Measurements from ENCODE around the gene PAX7.

PAX7 gene

DNA sequence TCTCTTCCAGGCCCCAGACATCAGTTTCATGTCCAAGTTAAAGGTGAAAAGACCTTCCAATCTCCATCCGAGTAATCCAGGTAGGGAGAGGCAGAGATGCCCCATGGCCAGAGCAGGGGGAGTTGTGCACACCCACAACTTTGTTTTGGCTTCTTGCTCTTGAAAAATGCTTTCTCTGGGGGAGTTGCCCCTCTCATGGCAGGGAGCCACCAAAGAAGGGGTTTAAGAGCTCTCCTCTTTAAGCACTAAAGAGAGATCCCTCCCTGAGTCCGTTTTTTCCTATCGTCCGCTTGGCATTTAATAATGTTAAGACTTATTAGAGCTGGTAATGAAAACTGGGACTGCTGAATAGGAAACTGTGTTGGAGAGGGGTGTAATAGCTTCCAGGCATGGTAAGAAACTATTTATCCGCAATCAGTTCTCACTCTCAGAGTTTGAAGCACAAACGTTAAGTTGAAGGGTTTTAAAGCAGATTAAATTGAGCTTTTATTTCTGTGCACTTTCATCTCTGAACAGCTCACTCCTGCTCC, 8.3 kb downstream of the PAX7 start:
- no peak overlapping the region for H3K4me3 ChIP-seq (ENCODE audit: low read length)

DNA sequence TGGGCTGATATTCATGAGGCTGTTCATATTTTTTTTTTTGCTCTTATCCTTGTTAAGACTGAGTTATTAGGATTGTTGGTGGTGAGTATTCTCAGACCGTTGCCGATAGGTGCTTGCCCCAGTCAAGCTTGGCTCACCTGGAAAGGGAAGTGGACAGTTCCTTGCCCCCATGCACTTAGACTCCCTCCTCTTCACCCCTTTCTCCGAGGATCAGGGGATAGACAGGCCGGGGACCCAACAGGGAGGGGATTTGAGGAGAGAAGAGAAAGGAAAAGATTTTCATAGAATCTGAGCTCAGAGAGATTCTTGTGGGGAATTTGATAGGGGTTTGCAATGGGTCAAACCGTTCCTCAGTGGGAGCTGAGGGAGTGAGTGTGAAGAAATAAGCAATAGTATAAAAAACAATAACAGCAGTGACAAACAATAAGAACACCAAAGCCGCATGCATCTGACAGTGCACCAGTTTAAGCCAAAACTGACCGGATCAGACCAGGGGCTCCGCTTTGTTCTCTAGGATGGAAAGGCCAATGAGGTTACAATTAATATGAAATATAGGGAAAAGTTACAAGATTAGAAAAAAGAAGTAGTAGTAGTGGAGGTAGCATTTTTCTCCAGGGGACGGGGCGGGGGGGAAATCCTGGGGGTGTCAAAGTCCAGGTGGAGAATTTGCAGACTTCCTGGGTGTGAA, 8.9 kb downstream of the PAX7 start:
- no peak for DNase-seq (ENCODE audit: low read depth, low spot score)
- no peak overlapping the region for H3K4me3 ChIP-seq (ENCODE audit: low read length)

More for the DNA sequence above, 8.3 kb downstream of the PAX7 start:
- DNase-seq (ENCODE audit: low read depth, low spot score): no peak

DNA sequence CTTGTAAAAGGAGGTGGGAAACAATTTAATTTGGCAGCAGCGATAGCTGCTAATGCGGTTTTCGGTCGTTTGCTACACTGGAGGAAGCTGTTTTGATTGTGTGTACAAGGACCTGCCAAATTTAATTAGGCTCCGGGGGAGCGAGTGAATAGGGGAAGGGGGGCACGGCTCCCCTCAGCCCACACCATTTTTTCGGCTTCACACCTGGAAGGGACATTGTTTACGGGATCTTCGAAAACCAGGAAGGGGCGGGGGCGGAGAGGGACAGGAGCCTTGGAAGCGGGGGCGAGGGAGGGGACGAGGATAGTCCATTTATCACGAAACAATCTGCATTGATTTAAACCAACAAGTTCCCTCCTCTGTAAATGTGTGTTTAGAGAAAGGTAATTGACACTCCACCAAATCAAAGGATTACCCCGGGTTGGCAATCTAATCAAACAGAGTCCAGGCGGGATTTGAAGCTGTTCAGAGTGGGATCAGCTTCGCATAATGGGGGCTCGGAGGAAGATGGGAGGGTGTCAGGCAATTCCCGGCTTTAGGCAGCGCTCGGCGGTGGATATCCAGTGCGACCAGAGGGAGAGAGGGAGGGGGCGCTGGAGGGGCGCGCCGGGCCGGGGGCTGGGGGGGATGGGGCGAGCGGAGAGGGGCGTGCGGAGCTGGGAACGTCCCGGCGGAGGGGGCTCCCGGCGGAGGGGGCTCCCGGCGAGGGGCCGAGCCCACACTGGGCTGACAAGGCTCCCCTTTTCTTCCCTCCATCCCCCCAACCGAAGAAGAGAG, 9.8 kb downstream of the PAX7 start:
- DNase-seq (ENCODE audit: low read depth, low spot score): no peak
- H3K4me3 ChIP-seq (ENCODE audit: low read length): no peak overlapping the region

GRCh38 chr1:18641005-18641941, 10.6 kb downstream of the PAX7 start:
- no peak for DNase-seq (ENCODE audit: low read depth, low spot score)
- H3K4me3 ChIP-seq (ENCODE audit: low read length): no peak overlapping the region

- H3K4me3 ChIP-seq (ENCODE audit: low read length): no peak overlapping the region
These were observed 11.8 kb downstream of the PAX7 start for GRCh38 chr1:18642278-18643095.

GRCh38 chr1:18643154-18644012, 12.7 kb downstream of the PAX7 start:
- DNase-seq (ENCODE audit: low read depth, low spot score): no peak
- H3K4me3 ChIP-seq (ENCODE audit: low read length): no peak overlapping the region

More at GRCh38 chr1:18642278-18643095, 11.8 kb downstream of the PAX7 start:
- no peak for DNase-seq (ENCODE audit: low read depth, low spot score)

GRCh38 chr1:18644013-18644399, 13.4 kb downstream of the PAX7 start:
- no peak for DNase-seq (ENCODE audit: low read depth, low spot score)
- H3K4me3 ChIP-seq (ENCODE audit: low read length): no peak overlapping the region

GRCh38 chr1:18644446-18644845, 13.8 kb downstream of the PAX7 start:
- no peak overlapping the region for H3K4me3 ChIP-seq (ENCODE audit: low read length)
- DNase-seq (ENCODE audit: low read depth, low spot score): no peak

DNA sequence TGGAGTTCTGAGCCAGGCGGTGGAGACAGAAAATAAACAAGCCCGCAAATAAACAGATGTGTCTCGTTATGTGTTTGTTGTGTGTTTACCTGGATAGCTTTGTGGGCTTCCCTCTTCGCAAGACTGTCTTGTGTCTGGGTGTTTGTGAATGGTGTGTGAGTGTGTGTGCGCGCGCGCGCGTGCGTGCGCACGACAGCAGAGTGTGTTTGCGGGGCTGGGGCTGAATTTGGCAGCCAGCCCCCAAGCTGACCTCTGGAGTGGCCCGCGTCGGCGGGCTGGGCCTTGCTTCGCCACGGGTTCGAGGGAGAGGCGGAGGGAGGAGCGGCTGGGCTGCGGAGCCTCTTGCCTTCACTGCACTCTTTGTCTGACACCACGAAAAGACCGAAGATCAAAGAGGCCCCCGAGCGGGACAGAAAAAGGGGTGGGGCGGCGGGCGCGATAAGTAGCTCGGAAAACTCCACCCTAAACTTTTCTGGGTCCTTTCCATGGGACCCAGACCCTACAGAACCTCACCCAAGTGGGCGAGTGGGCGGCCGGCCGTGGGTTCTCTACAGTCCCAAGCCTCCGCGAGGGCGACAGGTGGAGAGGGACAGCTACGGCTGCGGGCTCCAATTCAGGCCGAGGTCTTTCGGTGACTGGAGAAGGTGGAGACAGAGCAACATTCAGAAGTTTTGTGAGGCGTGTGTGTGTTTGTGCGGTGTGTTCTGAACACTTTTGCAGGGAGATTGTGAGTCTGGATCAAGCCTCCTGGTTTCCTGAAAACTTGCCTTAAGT, 14.5 kb downstream of the PAX7 start:
- peak overlapping the region; percentile 21 for H3K4me3 ChIP-seq (ENCODE audit: low read length)
- DNase-seq (ENCODE audit: low read depth, low spot score): no peak

GRCh38 chr1:18645747-18646090, 15.1 kb downstream of the PAX7 start:
- peak overlapping the region; percentile 21 for H3K4me3 ChIP-seq (ENCODE audit: low read length)
- no peak for DNase-seq (ENCODE audit: low read depth, low spot score)

DNA sequence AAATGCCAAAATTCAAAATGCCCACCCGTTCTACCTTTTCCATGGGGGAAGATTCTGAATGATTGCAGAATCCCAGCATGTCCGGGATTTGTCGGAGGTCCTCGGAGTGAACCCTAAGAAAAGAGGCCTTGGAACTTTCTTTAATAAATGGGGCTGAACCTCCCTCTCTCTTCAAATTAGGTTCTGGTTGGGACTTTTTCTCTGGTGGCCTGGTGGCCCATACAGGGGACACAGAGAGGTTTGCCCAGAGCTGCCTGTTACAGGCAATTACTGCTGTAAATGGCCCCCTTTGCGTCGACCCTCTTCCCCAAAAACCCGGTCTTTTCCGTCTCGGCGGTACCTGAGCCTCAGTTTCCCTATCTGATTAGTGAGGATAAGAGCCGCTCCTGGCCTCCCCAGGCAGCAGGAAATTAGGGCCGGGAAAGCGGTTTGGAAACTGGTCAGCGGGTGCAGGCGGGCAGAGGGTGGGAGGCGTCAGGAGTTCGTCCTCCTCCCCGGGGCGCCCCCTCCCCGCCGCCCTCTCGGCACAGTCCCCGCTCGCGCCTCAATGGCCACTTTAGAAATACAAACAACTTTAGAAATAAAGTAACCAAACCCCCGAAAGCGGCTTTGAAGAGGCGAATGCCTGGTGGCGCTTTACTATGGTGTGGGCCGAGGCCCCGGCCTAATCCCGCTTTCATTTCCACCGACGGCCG, 15.6 kb downstream of the PAX7 start:
- no peak overlapping the region for H3K4me3 ChIP-seq (ENCODE audit: low read length)
- DNase-seq (ENCODE audit: low read depth, low spot score): no peak

DNA sequence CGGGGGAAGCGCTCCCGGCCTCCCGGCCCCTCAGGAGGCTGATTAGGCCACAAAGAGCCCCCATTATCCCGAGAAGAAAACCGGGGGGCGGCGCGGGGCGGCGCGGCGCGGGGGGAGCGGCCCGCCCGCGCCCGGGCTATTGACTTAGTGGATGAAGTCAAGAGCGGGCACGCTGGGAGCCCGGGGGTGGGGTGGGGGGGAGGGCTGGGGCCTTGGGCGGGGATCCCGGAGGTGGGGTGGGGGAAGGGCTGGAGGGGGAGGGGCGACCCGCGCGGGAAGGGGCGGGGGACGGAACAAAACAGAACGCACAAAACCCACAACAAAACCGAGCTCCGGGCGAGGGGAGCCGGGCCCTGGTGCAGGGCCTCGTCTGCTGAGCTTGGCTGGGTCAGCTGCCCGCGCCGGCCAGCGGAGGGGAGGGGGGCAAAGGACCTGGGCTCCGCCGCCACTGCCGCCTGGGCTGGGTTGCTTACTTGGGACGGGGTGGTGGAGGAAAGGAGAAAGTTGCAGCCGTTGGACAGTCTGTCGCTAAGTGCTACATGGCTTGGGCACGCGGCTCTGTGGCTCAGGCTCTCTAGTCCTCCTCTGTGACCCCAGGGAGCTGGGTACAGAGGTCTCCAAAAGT, 16.3 kb downstream of the PAX7 start:
- no peak overlapping the region for H3K4me3 ChIP-seq (ENCODE audit: low read length)

GRCh38 chr1:18647681-18648214, 17.1 kb downstream of the PAX7 start:
- H3K4me3 ChIP-seq (ENCODE audit: low read length): no peak overlapping the region

More for the DNA sequence above, 16.3 kb downstream of the PAX7 start:
- DNase-seq (ENCODE audit: low read depth, low spot score): no peak

DNA sequence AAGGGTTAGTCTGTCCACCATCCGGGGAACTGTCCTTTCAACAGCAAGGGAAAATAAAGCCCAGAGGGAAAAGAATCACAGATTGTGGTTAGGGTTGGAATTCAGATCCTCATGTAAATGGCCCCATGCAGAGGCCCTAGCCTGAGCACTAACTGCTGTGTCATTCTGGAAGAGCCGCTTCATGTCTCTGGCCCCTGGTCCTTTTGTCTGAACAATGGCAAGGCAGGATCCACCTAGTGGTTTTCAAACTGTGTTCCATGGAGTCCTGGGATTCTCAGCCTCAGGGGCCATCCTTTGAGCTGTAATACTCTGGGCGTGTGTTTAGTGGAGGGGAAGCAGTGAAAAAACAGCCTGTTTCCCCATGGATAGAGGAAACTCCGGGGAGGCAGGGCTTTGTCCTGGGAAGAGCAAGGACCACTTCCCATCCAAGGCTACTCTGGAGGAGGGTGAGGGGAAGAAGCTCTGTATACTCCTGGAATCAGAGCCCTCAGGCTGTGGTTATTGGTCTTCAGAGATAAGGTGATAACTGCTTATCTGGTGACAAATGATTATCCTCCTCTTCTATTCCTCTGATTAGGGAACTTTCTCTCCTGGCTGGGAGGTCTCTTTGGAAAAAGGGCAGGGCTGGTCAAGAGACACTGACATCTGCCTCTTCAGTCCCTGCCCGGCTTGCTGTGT, 19.2 kb downstream of the PAX7 start:
- no peak for DNase-seq (ENCODE audit: low read depth, low spot score)
- no peak overlapping the region for H3K4me3 ChIP-seq (ENCODE audit: low read length)

More at GRCh38 chr1:18647681-18648214, 17.1 kb downstream of the PAX7 start:
- no peak for DNase-seq (ENCODE audit: low read depth, low spot score)

GRCh38 chr1:18651713-18652112, 21.1 kb downstream of the PAX7 start:
- peak; percentile 81 for DNase-seq (ENCODE audit: low read depth, low spot score)
- H3K4me3 ChIP-seq (ENCODE audit: low read length): peak overlapping the region; percentile 32
